GM20000 (cell line): ENCODE results near the gene MLYCD.

Experiments
- DNase-seq: peaks from one replicate; pipeline ENCODE4 v3.0.0; 2012; ENCODE audit warnings: low spot score
- CTCF ChIP-seq: IDR thresholded peaks from 2 replicates; pipeline ENCODE4 v1.5.1; 2012; ENCODE audit warnings: mild to moderate bottlenecking, control low read depth; ENCODE audit errors: extremely low read depth, missing control alignments

MLYCD gene

GRCh38 chr16:83969771-83970429 is 71.0 kb downstream of the MLYCD start:
- no peak for TF ChIP-seq CTCF
- no peak for DNase-seq

- DNase-seq: no peak
- no peak for TF ChIP-seq CTCF
Measured at GRCh38 chr16:83970430-83970815, 71.5 kb downstream of the MLYCD start.

- no peak for TF ChIP-seq CTCF
- no peak for DNase-seq
Measured at GRCh38 chr16:83971165-83972130, 72.5 kb downstream of the MLYCD start.

GRCh38 chr16:83972256-83973008 is 73.5 kb downstream of the MLYCD start:
- no peak for TF ChIP-seq CTCF
- DNase-seq: no peak

- no peak for TF ChIP-seq CTCF
- no peak for DNase-seq
Measured at GRCh38 chr16:83973077-83973476, 74.2 kb downstream of the MLYCD start.

GRCh38 chr16:83973581-83974385 is 74.9 kb downstream of the MLYCD start:
- no peak for TF ChIP-seq CTCF
- DNase-seq: no peak
